Stomach (tissue), 9 donors: ENCODE data around the gene MIPEP. TPM values are rescaled to one million over a fixed set of nuclear protein-coding genes. Genes with fewer than 3 reads are reported as not detected.

Experiments
- DNase-seq, 2 donors: peaks; one replicate each; pipeline versions ENCODE4 v3.0.0 to v3.0.0-alpha.2; 2013 to 2019
- H3K27ac ChIP-seq, 5 donors: fragments of 200-600 bp in 4 of 5; sonication (generic) in 4 of 5; one replicate each; pipeline ENCODE4 v1.5.1; 2013 to 2019; ENCODE audit warnings: mild to moderate bottlenecking in 1 of 5, moderate library complexity in 1 of 5
- H3K27me3 ChIP-seq, 3 donors: fragments of 200-600 bp; sonication (generic); one replicate each; pipeline ENCODE4 v1.5.1; 2017 to 2019; ENCODE audit warnings: mixed run types in 1 of 3
- H3K36me3 ChIP-seq, 4 donors: fragments of 200-600 bp; sonication (generic); 1 replicate in 3 of 4; 2 replicates in 1 of 4; pipeline ENCODE4 v1.5.1; 2016 to 2019
- H3K4me1 ChIP-seq, 4 donors: fragments of 200-600 bp; sonication (generic); one replicate each; pipeline ENCODE4 v1.5.1; 2016 to 2019
- H3K4me3 ChIP-seq, 4 donors: fragments of 200-600 bp; sonication (generic) in 3 of 4; one replicate each; pipeline ENCODE4 v1.5.1; 2016 to 2019; ENCODE audit warnings: mild to moderate bottlenecking in 1 of 4
- H3K9me3 ChIP-seq, 4 donors: fragments of 200-600 bp; sonication (generic); one replicate each; pipeline ENCODE4 v1.5.1; 2016 to 2019
- CTCF ChIP-seq, 7 experiments: fragments of 450-650 bp in 4 of 7; fragments of 200-600 bp in 3 of 7; sonication (generic) in 3 of 7; IDR thresholded peaks; one replicate each; pipeline ENCODE4 v1.5.1; 2016 to 2019; ENCODE audit warnings: antibody characterized with exemption in 7 of 7, control low read depth in 2 of 7, mild to moderate bottlenecking in 1 of 7
- EP300 ChIP-seq: sonication (generic); formaldehyde crosslinking; IDR thresholded peaks from one replicate; pipeline ENCODE4 v1.6.1; 2017; ENCODE audit warnings: antibody characterized with exemption
- POLR2A ChIP-seq, 4 donors: fragments of 450-650 bp; IDR thresholded peaks; one replicate each; pipeline ENCODE4 v1.6.1; 2016; ENCODE audit warnings: antibody characterized with exemption in 4 of 4, control low read depth in 2 of 4, mild to moderate bottlenecking in 1 of 4, moderate library complexity in 1 of 4
- POLR2AphosphoS5 ChIP-seq, 3 donors: sonication (generic); formaldehyde crosslinking; IDR thresholded peaks; one replicate each; pipeline ENCODE4 v1.6.1; 2016; ENCODE audit warnings: antibody characterized with exemption in 3 of 3
- WGBS, 5 donors: extraction: QIAGEN DNeasy Blood & Tissue Kit in 3 of 5; methylation state at CpG; one replicate each; pipeline versions ENCODE4 v1.1.5 to v1.1.7; 2013 to 2018; 5-methylcytosine and 5-hydroxymethylcytosine counted together
- intact Hi-C: fragments of 100-400 bp; cut with DNase I; formaldehyde crosslinking; loops from one replicate; pipeline ENCODE4 v1.15.1; 2023; ENCODE audit warnings: low total_unique reads
- polyA plus RNA-seq, 3 donors: library from polyadenylated mRNA; stranded (reverse); fragments of 200-250 nt; gene quantifications; one replicate each; pipeline ENCODE4 v1.2.3, GENCODE V29; 2013
- total RNA-seq, 5 donors: library from RNA; depleted of rRNA; stranded (reverse); fragments of >200 nt; gene quantifications; one replicate each; pipeline versions ENCODE4 v1.1.0 to v1.2.3, GENCODE V29; 2014 to 2016
- donor health status: healthy with polysubstance abuse.
- donor health status: Bipolar disorder and iron deficiency.
- donor health status: healthy.

The MIPEP gene
- total and polyA plus RNA-seq, 8 donors, result 1.2 to 43.2 (median 15.2) TPM

GRCh38 chr13:23817136-23817535, 72.1 kb downstream of the MIPEP start:
- no peaks in the 10 kb centered on the region for H3K27me3 ChIP-seq
- peaks cover 0 to 6% (median 0%) of the 10 kb centered on the region in 4 donors for H3K36me3 ChIP-seq
- H3K27ac ChIP-seq, result no peak overlapping the region
- intact Hi-C loops, result no loop called here
- no peaks in the 10 kb centered on the region for H3K9me3 ChIP-seq
- H3K4me1 ChIP-seq, result peaks cover 0 to under 1% (median 0%) of the 10 kb centered on the region in 4 donors
- no peak for DNase-seq
- no peak for TF ChIP-seq POLR2AphosphoS5 (IDR thresholded peaks at IDR 0.05)
- TF ChIP-seq CTCF (IDR thresholded peaks at IDR 0.05), result no peak
- no peak for TF ChIP-seq POLR2A (IDR thresholded peaks at IDR 0.05)
- no peak for TF ChIP-seq EP300
- WGBS, 5 donors, result 70 to 92% (median 87%) methylated on average over 2 of the region's 2 CpGs
- H3K4me3 ChIP-seq, result no peak overlapping the region

- intact Hi-C loops, result no loop called here
- Histone ChIP-seq H3K27ac (no peak overlapping the region), H3K27me3 (no peaks in the 10 kb centered on the region), H3K4me3 (no peak overlapping the region), H3K9me3 (no peaks in the 10 kb centered on the region), H3K36me3 (no peaks in the 10 kb centered on the region), H3K4me1 (peaks cover 0 to 16% (median 0%) of the 10 kb centered on the region in 4 donors)
- DNase-seq, result no peak
- WGBS, 5 donors, result 92 to 99% (median 96%) methylated on average over 3 of the region's 3 CpGs
- no peak for TF ChIP-seq EP300
- TF ChIP-seq POLR2AphosphoS5 (IDR thresholded peaks at IDR 0.05), result no peak
- TF ChIP-seq CTCF (IDR thresholded peaks at IDR 0.05), result no peak
- no peak for TF ChIP-seq POLR2A (IDR thresholded peaks at IDR 0.05)
Measured at GRCh38 chr13:23813635-23814034, 75.6 kb downstream of the MIPEP start.

GRCh38 chr13:23811366-23812062, 77.7 kb downstream of the MIPEP start:
- intact Hi-C loops, result no loop called here
- Histone ChIP-seq H3K27me3 (no peaks in the 10 kb centered on the region), H3K9me3 (no peaks in the 10 kb centered on the region), H3K4me3 (no peak overlapping the region), H3K27ac (no peak overlapping the region), H3K36me3 (no peaks in the 10 kb centered on the region), H3K4me1 (peaks cover 0 to 16% (median 0%) of the 10 kb centered on the region in 4 donors)
- no peak for TF ChIP-seq POLR2A (IDR thresholded peaks at IDR 0.05)
- no peak for TF ChIP-seq EP300
- TF ChIP-seq CTCF (IDR thresholded peaks at IDR 0.05), result no peak
- TF ChIP-seq POLR2AphosphoS5 (IDR thresholded peaks at IDR 0.05), result no peak
- WGBS, 5 donors, result 59 to 78% (median 72%) methylated on average over 3 of the region's 3 CpGs
- DNase-seq, result no peak

- H3K27me3 ChIP-seq, result no peaks in the 10 kb centered on the region
- no peak overlapping the region for H3K4me3 ChIP-seq
- intact Hi-C loops, result no loop called here
- no peaks in the 10 kb centered on the region for H3K9me3 ChIP-seq
- H3K27ac ChIP-seq, result no peak overlapping the region
- DNase-seq, result peak in 1 of 2 donors; percentile 21
- WGBS, 5 donors, result 72 to 83% (median 74%) methylated on average over 7 of the region's 7 CpGs
- peaks cover 0 to 16% (median 0%) of the 10 kb centered on the region in 4 donors for H3K4me1 ChIP-seq
- TF ChIP-seq POLR2AphosphoS5 (IDR thresholded peaks at IDR 0.05) (no peak), EP300 (no peak), CTCF (IDR thresholded peaks at IDR 0.05) (no peak), POLR2A (IDR thresholded peaks at IDR 0.05) (no peak)
- peaks cover 0 to 2% (median 0%) of the 10 kb centered on the region in 4 donors for H3K36me3 ChIP-seq
Measured at GRCh38 chr13:23810685-23811240, 78.4 kb downstream of the MIPEP start.
